ENCODE data around the gene DMWD. TPM values are rescaled to one million over a fixed set of nuclear protein-coding genes. Genes with fewer than 3 reads are reported as not detected.

The DMWD gene
- total and polyA plus RNA-seq, 2 of the 13 experiments (the other 11 are each of a cell fraction or from before 2014, with no cell fraction given), result 10.3 to 14.9 TPM

GRCh38 chr19:45817010-45817724 lies 24.5 kb upstream of the DMWD start (continued):
- TF ChIP-seq ZNF646 (CRISPR knock-in tag; IDR thresholded peaks at IDR 0.05), result no peak
- TF ChIP-seq ZNF501 (CRISPR knock-in tag; IDR thresholded peaks at IDR 0.05), result 0 out of 2 replicates have a peak, but pooled peaks have one; percentile 44
- no peak for TF ChIP-seq PRPF4 (IDR thresholded peaks at IDR 0.05; ENCODE audit: low read depth, low read length, poor library complexity, severe bottlenecking)
- no peak for TF ChIP-seq ZNF12 (CRISPR knock-in tag; IDR thresholded peaks at IDR 0.05)
- no peak for TF ChIP-seq STAT6 (CRISPR knock-in tag; IDR thresholded peaks at IDR 0.05; ENCODE audit: borderline replicate concordance)
- TF ChIP-seq DMAP1 (CRISPR knock-in tag; IDR thresholded peaks at IDR 0.05), result no peak
- no peak for TF ChIP-seq ZNF839 (CRISPR knock-in tag; IDR thresholded peaks at IDR 0.05; ENCODE audit: borderline replicate concordance)
- no peak for TF ChIP-seq THAP7 (CRISPR knock-in tag; IDR thresholded peaks at IDR 0.05)
- TF ChIP-seq NR1H2 (CRISPR knock-in tag; IDR thresholded peaks at IDR 0.05; ENCODE audit: borderline replicate concordance, low read depth), result no peak
- no peak for TF ChIP-seq NR2F2 (IDR thresholded peaks at IDR 0.05; ENCODE audit: borderline replicate concordance, low read depth)
- no peak for TF ChIP-seq HMGXB3 (CRISPR knock-in tag; IDR thresholded peaks at IDR 0.05; ENCODE audit: borderline replicate concordance)
- TF ChIP-seq CAMTA2 (CRISPR knock-in tag; IDR thresholded peaks at IDR 0.05; ENCODE audit: borderline replicate concordance), result no peak
